ENCODE measurements around the gene RAB5B.

The RAB5B gene

DNA sequence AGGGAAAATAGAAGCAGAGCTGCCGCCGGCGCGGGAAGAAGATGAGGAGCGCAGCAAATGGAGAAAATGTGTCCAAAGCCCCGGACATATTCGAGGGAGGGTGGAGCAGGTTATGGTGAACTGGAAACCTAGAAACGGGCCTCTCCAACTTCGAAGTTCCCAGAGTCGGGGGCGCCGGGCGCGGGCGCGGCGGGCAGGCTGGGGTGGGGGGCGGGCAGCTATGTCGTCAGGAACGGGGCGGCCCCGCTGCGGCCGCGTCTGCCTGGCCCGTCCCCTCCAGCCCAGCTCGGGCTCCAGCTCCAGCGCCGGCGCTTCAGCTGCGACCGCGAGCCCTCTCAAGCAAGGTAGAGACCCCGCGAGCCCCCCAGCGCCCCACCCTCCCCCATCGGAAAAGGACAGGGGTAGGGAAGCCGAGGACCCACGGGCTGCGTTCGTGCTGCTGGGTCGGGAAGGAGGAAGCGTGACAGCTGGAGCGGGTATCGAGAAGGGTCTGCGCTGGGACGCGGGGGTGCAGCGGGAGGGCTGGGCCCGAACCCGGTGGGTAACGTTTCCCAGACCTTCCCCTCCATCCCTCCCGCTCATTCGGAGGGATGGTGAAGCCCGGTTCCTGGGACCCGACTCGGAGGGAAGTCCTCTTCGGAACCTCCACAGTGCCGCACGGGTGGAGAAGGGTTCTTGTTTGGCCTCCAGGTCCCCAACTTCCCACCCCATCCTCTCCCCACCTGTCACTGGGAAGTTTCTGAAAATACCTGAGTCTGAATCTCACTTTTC is 41.9 kb upstream of the RAB5B start:
- H3K9ac ChIP-seq (ENCODE audit: low read length in 5 of 5): peak overlapping the region; percentile 11 to 87 (median 78)
- no peaks in the 10 kb centered on the region for H3K9me3 ChIP-seq (ENCODE audit: control insufficient read depth in 5 of 5, low read length in 5 of 5)
- H3K27me3 ChIP-seq (ENCODE audit: control insufficient read depth in 5 of 5, insufficient read depth in 4 of 5, low read length in 5 of 5): peaks cover 0 to 10% (median 0%) of the 10 kb centered on the region in 5 donors
- peak overlapping the region; percentile 78 to 87 (median 80) for H3K4me3 ChIP-seq (ENCODE audit: low read depth in 1 of 5, low read length in 5 of 5)
- H3K27ac ChIP-seq (ENCODE audit: low read depth, low read length): peak overlapping the region; percentile 65
- H3K36me3 ChIP-seq (ENCODE audit: control insufficient read depth in 5 of 5, insufficient read depth in 5 of 5, low read length in 5 of 5): no peaks in the 10 kb centered on the region
- peaks cover 3 to 58% (median 43%) of the 10 kb centered on the region in 5 donors for H3K4me1 ChIP-seq (ENCODE audit: control insufficient read depth in 5 of 5, insufficient read depth in 5 of 5, low read length in 5 of 5)

DNA sequence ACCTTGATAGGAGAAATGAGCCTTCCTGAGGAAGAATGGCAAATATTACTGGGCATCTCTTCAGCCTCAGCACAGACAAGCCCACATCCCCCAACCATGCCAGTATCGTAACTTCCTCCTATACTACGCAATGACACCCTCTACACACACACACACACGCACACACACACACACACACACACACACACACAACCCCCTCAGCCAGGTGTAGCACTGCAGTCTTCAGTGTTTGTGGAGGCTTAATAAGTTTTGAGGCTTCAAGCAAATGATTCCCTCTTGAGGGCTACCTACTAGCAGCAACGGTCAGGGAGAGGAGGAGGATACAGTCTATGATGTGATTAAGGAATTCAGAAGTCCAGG is 41.3 kb upstream of the RAB5B start:
- H3K9ac ChIP-seq (ENCODE audit: low read length in 5 of 5): peak overlapping the region in 3 of 5 donors; percentile 69 to 87 (median 79)
- H3K4me1 ChIP-seq (ENCODE audit: control insufficient read depth in 5 of 5, insufficient read depth in 5 of 5, low read length in 5 of 5): peaks cover 3 to 58% (median 43%) of the 10 kb centered on the region in 5 donors
- no peak overlapping the region for H3K27ac ChIP-seq (ENCODE audit: low read depth, low read length)
- H3K9me3 ChIP-seq (ENCODE audit: control insufficient read depth in 5 of 5, low read length in 5 of 5): no peaks in the 10 kb centered on the region
- H3K27me3 ChIP-seq (ENCODE audit: control insufficient read depth in 5 of 5, insufficient read depth in 4 of 5, low read length in 5 of 5): peaks cover 0 to 10% (median 0%) of the 10 kb centered on the region in 5 donors
- H3K4me3 ChIP-seq (ENCODE audit: low read depth in 1 of 5, low read length in 5 of 5): peak overlapping the region; percentile 72 to 85 (median 78)
- H3K36me3 ChIP-seq (ENCODE audit: control insufficient read depth in 5 of 5, insufficient read depth in 5 of 5, low read length in 5 of 5): no peaks in the 10 kb centered on the region

DNA sequence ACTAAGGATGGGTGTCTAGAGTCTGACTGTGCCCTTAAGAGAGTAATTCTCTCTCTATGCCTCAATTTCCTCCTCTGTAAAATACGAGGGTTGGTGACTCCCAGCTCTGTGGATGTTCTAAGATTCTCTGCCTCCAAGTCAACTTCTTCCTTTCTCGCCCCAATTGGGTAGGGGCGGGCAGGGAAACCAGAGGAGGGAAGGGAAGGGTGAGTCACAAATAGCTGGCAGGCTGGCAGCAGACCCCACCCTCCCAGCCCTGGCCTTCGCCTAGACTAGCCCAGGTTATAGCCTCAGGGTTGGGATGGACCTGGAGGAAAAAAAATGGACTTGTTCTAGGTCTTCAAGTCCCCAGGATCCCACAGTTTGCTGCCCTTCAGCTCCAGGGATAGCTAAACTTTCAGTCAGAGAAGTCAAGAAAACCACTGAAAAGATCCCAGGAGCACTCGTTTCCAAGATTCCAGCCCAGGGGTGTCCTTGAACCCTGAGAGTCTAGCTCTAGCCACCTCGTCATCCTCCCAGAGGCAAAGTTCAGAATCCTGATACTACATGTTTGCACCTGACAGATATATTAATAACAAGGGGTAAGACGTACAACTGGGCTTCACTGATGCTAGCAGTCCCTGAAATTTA is 40.6 kb upstream of the RAB5B start:
- Histone ChIP-seq H3K27ac (ENCODE audit: low read depth, low read length) (no peak overlapping the region), H3K27me3 (ENCODE audit: control insufficient read depth in 5 of 5, insufficient read depth in 4 of 5, low read length in 5 of 5) (peaks cover 0 to 10% (median 0%) of the 10 kb centered on the region in 5 donors), H3K36me3 (ENCODE audit: control insufficient read depth in 5 of 5, insufficient read depth in 5 of 5, low read length in 5 of 5) (no peaks in the 10 kb centered on the region), H3K4me3 (ENCODE audit: low read depth in 1 of 5, low read length in 5 of 5) (no peak overlapping the region), H3K9ac (ENCODE audit: low read length in 5 of 5) (no peak overlapping the region), H3K4me1 (ENCODE audit: control insufficient read depth in 5 of 5, insufficient read depth in 5 of 5, low read length in 5 of 5) (peaks cover 1 to 50% (median 38%) of the 10 kb centered on the region in 5 donors), H3K9me3 (ENCODE audit: control insufficient read depth in 5 of 5, low read length in 5 of 5) (no peaks in the 10 kb centered on the region)

DNA sequence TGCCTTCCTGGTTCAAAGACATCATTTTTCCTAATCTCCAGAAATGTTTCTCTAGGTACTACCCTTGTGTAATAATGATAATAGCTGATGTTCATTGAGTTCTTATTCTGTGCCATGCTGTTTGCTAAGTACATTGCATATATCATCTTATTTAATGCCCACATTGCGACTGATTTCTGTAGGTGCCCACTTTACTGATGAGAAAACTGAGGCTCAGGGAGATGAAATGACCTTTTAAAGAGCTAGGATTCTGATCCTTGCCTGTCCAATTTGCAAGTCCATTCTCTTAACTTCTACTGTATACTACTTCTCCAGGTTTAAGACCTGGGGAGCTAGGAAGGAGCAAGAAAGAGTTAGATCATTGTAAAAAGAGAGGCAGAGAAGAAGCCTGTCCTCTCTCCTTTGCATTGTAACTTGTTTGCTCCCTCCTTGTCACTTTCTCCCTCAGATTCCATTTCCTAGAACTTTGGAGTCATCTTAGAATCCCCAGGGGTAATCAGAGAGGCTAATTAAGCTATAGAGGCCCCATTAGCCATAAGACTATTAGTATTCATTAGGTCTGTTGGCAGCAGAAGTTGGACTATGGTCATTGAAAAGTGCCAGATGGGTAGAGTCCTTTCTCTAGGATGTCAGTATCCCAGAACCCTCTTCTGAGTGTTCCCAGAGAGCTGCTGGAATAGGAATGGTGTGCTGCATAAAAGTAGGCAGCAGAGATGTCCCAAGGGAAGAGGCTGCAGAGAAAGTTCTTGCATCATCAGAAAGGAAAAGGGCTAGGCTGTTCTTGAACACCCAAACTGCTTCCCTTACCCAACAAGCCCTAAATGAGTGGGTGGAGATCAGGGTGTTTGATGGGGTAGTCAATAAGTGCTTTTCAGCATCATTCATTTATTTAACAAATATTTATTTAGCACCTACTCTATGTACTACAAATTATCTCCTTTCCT is 39.8 kb upstream of the RAB5B start:
- Histone ChIP-seq H3K27ac (ENCODE audit: low read depth, low read length) (no peak overlapping the region), H3K36me3 (ENCODE audit: control insufficient read depth in 5 of 5, insufficient read depth in 5 of 5, low read length in 5 of 5) (no peaks in the 10 kb centered on the region), H3K9me3 (ENCODE audit: control insufficient read depth in 5 of 5, low read length in 5 of 5) (no peaks in the 10 kb centered on the region), H3K4me3 (ENCODE audit: low read depth in 1 of 5, low read length in 5 of 5) (no peak overlapping the region), H3K9ac (ENCODE audit: low read length in 5 of 5) (no peak overlapping the region), H3K4me1 (ENCODE audit: control insufficient read depth in 5 of 5, insufficient read depth in 5 of 5, low read length in 5 of 5) (peaks cover 1 to 44% (median 36%) of the 10 kb centered on the region in 5 donors), H3K27me3 (ENCODE audit: control insufficient read depth in 5 of 5, insufficient read depth in 4 of 5, low read length in 5 of 5) (peaks cover 0 to 10% (median 0%) of the 10 kb centered on the region in 5 donors)

DNA sequence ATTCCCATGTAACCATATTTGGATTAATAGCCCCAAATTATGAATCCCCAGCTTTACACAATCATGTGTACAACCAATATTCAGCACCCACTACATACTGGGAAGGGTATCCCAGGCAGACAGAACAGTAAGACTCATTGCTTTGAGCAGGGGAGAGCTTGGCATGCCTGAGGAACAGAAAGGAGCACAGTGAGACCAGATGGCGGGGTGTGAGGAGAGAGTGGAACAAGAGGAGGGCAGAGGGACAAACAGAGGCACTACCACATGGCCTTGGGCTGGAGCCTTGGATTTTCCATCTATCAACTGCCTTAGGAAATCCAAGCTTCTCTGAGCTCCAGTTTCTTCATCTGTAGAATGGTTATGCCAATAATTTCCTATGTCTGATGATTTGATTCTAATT is 39.1 kb upstream of the RAB5B start:
- Histone ChIP-seq H3K4me3 (ENCODE audit: low read depth in 1 of 5, low read length in 5 of 5) (no peak overlapping the region), H3K27ac (ENCODE audit: low read depth, low read length) (no peak overlapping the region), H3K4me1 (ENCODE audit: control insufficient read depth in 5 of 5, insufficient read depth in 5 of 5, low read length in 5 of 5) (peaks cover 1 to 39% (median 29%) of the 10 kb centered on the region in 5 donors), H3K36me3 (ENCODE audit: control insufficient read depth in 5 of 5, insufficient read depth in 5 of 5, low read length in 5 of 5) (no peaks in the 10 kb centered on the region), H3K9me3 (ENCODE audit: control insufficient read depth in 5 of 5, low read length in 5 of 5) (no peaks in the 10 kb centered on the region), H3K27me3 (ENCODE audit: control insufficient read depth in 5 of 5, insufficient read depth in 4 of 5, low read length in 5 of 5) (peaks cover 0 to 10% (median 0%) of the 10 kb centered on the region in 5 donors), H3K9ac (ENCODE audit: low read length in 5 of 5) (no peak overlapping the region)

DNA sequence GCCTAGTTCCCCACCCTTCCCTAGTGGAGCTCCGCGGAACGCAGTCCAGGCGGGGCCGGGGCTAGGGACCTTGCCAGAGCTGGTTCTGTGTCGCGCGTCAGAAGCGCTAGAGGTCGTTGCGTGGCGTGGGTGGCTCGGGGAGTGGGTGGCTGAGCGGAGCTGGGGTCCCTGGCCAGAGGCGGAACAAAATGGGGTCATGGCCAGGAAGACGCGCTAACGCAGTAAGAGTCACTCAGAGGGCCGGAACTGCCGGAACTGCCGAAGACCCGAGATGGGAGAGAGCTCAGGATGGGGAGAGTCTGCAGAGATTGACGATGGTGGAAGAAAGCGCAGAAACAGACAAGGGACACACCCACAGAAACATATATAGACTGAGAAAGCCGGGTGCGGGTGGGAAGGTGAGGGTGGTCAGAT is 38.1 kb upstream of the RAB5B start:
- Histone ChIP-seq H3K4me3 (ENCODE audit: low read depth in 1 of 5, low read length in 5 of 5) (peak overlapping the region in 4 of 5 donors; percentile 2 to 39 (median 34)), H3K9me3 (ENCODE audit: control insufficient read depth in 5 of 5, low read length in 5 of 5) (no peaks in the 10 kb centered on the region), H3K27ac (ENCODE audit: low read depth, low read length) (no peak overlapping the region), H3K27me3 (ENCODE audit: control insufficient read depth in 5 of 5, insufficient read depth in 4 of 5, low read length in 5 of 5) (peaks cover 0 to 10% (median 0%) of the 10 kb centered on the region in 5 donors), H3K36me3 (ENCODE audit: control insufficient read depth in 5 of 5, insufficient read depth in 5 of 5, low read length in 5 of 5) (no peaks in the 10 kb centered on the region), H3K9ac (ENCODE audit: low read length in 5 of 5) (peak overlapping the region in 2 of 5 donors; percentile 19 to 27), H3K4me1 (ENCODE audit: control insufficient read depth in 5 of 5, insufficient read depth in 5 of 5, low read length in 5 of 5) (peaks cover 0 to 39% (median 28%) of the 10 kb centered on the region in 5 donors)

DNA sequence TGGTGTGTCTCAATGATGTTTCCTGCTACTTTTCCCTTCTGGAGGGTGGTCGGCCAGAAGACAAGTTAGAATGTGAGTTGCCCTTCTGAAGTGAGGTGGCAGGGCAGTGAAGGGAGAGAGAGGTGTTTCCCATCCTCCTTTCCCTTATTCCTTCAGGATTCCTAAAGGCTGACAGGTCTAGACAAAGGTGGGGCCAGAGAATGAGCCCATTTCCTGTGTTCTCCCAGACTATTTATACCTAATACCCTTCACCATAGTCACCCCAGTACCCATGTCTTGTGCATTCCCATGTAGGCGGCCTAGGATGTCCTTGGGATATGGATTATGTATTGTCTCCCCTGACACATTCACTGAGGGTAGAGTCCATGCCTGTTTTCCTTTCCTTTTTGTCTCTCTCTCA is 35.9 kb upstream of the RAB5B start:
- no peak overlapping the region for H3K4me3 ChIP-seq (ENCODE audit: low read depth in 1 of 5, low read length in 5 of 5)
- H3K27me3 ChIP-seq (ENCODE audit: control insufficient read depth in 5 of 5, insufficient read depth in 4 of 5, low read length in 5 of 5): peaks cover 0 to 6% (median 0%) of the 10 kb centered on the region in 5 donors
- peaks cover 0 to 11% (median 4%) of the 10 kb centered on the region in 5 donors for H3K36me3 ChIP-seq (ENCODE audit: control insufficient read depth in 5 of 5, insufficient read depth in 5 of 5, low read length in 5 of 5)
- no peaks in the 10 kb centered on the region for H3K9me3 ChIP-seq (ENCODE audit: control insufficient read depth in 5 of 5, low read length in 5 of 5)
- no peak overlapping the region for H3K27ac ChIP-seq (ENCODE audit: low read depth, low read length)
- peaks cover 0 to 21% (median 11%) of the 10 kb centered on the region in 5 donors for H3K4me1 ChIP-seq (ENCODE audit: control insufficient read depth in 5 of 5, insufficient read depth in 5 of 5, low read length in 5 of 5)
- H3K9ac ChIP-seq (ENCODE audit: low read length in 5 of 5): no peak overlapping the region

DNA sequence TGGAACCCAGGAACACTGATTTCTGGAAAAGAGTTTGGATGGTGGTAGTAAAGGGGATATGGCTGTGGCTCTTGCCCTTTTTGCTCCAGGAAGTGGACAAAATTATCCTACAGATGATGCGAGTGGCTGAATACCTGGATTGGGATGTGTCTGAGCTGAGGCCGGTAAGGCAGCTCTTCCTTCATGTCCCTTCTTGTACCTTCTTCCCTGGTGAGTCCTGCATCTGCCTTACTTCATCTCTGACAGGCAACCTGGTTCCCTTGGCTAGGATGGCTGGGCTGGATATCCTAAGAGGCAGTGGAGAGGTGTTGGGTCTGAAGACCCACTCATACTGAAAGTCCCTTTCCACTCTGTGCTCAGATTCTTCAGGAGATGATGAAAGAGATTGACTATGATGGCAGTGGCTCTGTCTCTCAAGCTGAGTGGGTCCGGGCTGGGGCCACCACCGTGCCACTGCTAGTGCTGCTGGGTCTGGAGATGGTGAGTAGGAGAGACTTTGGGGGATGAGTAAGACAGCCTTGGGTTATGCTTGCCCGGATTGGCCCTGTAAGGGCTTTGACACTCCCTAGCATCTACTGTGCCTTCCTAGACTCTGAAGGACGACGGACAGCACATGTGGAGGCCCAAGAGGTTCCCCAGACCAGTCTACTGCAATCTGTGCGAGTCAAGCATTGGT is 34.9 kb upstream of the RAB5B start:
- Histone ChIP-seq H3K27me3 (ENCODE audit: control insufficient read depth in 5 of 5, insufficient read depth in 4 of 5, low read length in 5 of 5) (peaks cover 0 to 6% (median 0%) of the 10 kb centered on the region in 5 donors), H3K36me3 (ENCODE audit: control insufficient read depth in 5 of 5, insufficient read depth in 5 of 5, low read length in 5 of 5) (peaks cover 0 to 11% (median 5%) of the 10 kb centered on the region in 5 donors), H3K9ac (ENCODE audit: low read length in 5 of 5) (no peak overlapping the region), H3K9me3 (ENCODE audit: control insufficient read depth in 5 of 5, low read length in 5 of 5) (no peaks in the 10 kb centered on the region), H3K4me1 (ENCODE audit: control insufficient read depth in 5 of 5, insufficient read depth in 5 of 5, low read length in 5 of 5) (peaks cover 0 to 20% (median 11%) of the 10 kb centered on the region in 5 donors), H3K4me3 (ENCODE audit: low read depth in 1 of 5, low read length in 5 of 5) (no peak overlapping the region), H3K27ac (ENCODE audit: low read depth, low read length) (no peak overlapping the region)

DNA sequence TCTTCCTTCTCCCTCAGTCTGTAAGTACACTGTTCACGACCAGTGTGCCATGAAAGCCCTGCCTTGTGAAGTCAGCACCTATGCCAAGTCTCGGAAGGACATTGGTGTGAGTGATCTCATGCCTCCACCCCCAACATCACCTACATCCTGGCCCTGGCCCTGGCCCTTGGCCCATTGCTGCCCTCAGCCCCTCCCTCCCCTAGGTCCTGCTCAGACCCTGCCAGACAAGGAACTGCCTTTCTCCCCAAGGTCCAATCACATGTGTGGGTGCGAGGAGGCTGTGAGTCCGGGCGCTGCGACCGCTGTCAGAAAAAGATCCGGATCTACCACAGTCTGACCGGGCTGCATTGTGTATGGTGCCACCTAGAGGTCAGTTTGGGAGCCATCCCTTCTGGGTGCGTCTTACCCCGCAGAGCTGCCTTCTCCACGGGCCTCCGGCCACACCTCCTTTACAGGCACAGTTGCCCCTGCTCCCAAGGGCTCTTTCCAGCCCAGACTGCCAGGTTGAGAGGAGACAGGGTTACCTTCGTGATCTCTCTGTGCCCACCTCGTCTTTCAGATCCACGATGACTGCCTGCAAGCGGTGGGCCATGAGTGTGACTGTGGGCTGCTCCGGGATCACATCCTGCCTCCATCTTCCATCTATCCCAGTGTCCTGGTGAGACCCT is 33.7 kb upstream of the RAB5B start:
- Histone ChIP-seq H3K4me1 (ENCODE audit: control insufficient read depth in 5 of 5, insufficient read depth in 5 of 5, low read length in 5 of 5) (peaks cover 0 to 16% (median 8%) of the 10 kb centered on the region in 5 donors), H3K27me3 (ENCODE audit: control insufficient read depth in 5 of 5, insufficient read depth in 4 of 5, low read length in 5 of 5) (peaks cover 0 to 4% (median 0%) of the 10 kb centered on the region in 5 donors), H3K9ac (ENCODE audit: low read length in 5 of 5) (peak overlapping the region in 3 of 5 donors; percentile 1 to 26 (median 25)), H3K4me3 (ENCODE audit: low read depth in 1 of 5, low read length in 5 of 5) (peak overlapping the region in 4 of 5 donors; percentile 24 to 55 (median 34)), H3K9me3 (ENCODE audit: control insufficient read depth in 5 of 5, low read length in 5 of 5) (no peaks in the 10 kb centered on the region), H3K27ac (ENCODE audit: low read depth, low read length) (no peak overlapping the region), H3K36me3 (ENCODE audit: control insufficient read depth in 5 of 5, insufficient read depth in 5 of 5, low read length in 5 of 5) (peaks cover 0 to 11% (median 5%) of the 10 kb centered on the region in 5 donors)
